ENCODE results near the gene TRIM42. TPM values are rescaled to one million over a fixed set of nuclear protein-coding genes. Genes with fewer than 3 reads are reported as not detected.

Gene TRIM42
- total RNA-seq, 1 experiment from 2014 or later: not detected

- no TSS peak for BruUV-seq (replicated peaks)
- intact Hi-C loops (cut with micrococcal nuclease; ENCODE audit: unreplicated experiment): no loop called here
- ChIA-PET CTCF (no interaction called here), POLR2A (ENCODE audit: low non-redundant PET) (no interaction called here)
- DNase-seq (ENCODE audit: low spot score): peak; percentile 33
- Histone ChIP-seq H3K36me3 (ENCODE audit: insufficient read depth, low read length, poor library complexity, severe bottlenecking) (no peaks in the 10 kb centered on the region), H3K27me3 (replicated peaks; ENCODE audit: insufficient read depth, low read depth, low read length, poor library complexity) (no peaks in the 10 kb centered on the region), H3K4me3 (ENCODE audit: low read depth, low read length, poor library complexity, severe bottlenecking) (no peak overlapping the region), H3K9me3 (ENCODE audit: low read depth, low read length, poor library complexity, severe bottlenecking) (no peaks in the 10 kb centered on the region), H3K27ac (ENCODE audit: low read depth, low read length, poor library complexity, severe bottlenecking) (no peak overlapping the region), H3K4me1 (ENCODE audit: insufficient read depth, low read length, poor library complexity, severe bottlenecking) (peaks cover 3% of the 10 kb centered on the region)
- no peak for TF ChIP-seq CTCF (conservative IDR thresholded peaks at IDR 0.05; ENCODE audit: low read depth, low read length)
- no peak for TF ChIP-seq EZH2 (IDR thresholded peaks at IDR 0.05; ENCODE audit: borderline replicate concordance, low read depth, low read length, poor library complexity, severe bottlenecking)
These were observed 34.4 kb downstream of the TRIM42 start for GRCh38 chr3:140712301-140712700.

- Histone ChIP-seq H3K27me3 (replicated peaks; ENCODE audit: insufficient read depth, low read depth, low read length, poor library complexity) (no peaks in the 10 kb centered on the region), H3K27ac (ENCODE audit: low read depth, low read length, poor library complexity, severe bottlenecking) (no peak overlapping the region), H3K9me3 (ENCODE audit: low read depth, low read length, poor library complexity, severe bottlenecking) (no peaks in the 10 kb centered on the region), H3K36me3 (ENCODE audit: insufficient read depth, low read length, poor library complexity, severe bottlenecking) (no peaks in the 10 kb centered on the region), H3K4me1 (ENCODE audit: insufficient read depth, low read length, poor library complexity, severe bottlenecking) (peaks cover 3% of the 10 kb centered on the region), H3K4me3 (ENCODE audit: low read depth, low read length, poor library complexity, severe bottlenecking) (no peak overlapping the region)
- CTCF ChIA-PET: no interaction called here
- intact Hi-C loops (cut with micrococcal nuclease; ENCODE audit: unreplicated experiment): no loop called here
- no peak for DNase-seq (ENCODE audit: low spot score)
- POLR2A ChIA-PET (ENCODE audit: low non-redundant PET): no interaction called here
- no TSS peak for BruUV-seq (replicated peaks)
- TF ChIP-seq CTCF (conservative IDR thresholded peaks at IDR 0.05; ENCODE audit: low read depth, low read length) (no peak), EZH2 (IDR thresholded peaks at IDR 0.05; ENCODE audit: borderline replicate concordance, low read depth, low read length, poor library complexity, severe bottlenecking) (no peak)
These were observed 37.2 kb downstream of the TRIM42 start for GRCh38 chr3:140715035-140715434.

- no peak for TF ChIP-seq CTCF (conservative IDR thresholded peaks at IDR 0.05; ENCODE audit: low read depth, low read length)
- no peak for TF ChIP-seq EZH2 (IDR thresholded peaks at IDR 0.05; ENCODE audit: borderline replicate concordance, low read depth, low read length, poor library complexity, severe bottlenecking)
- Histone ChIP-seq H3K27me3 (replicated peaks; ENCODE audit: insufficient read depth, low read depth, low read length, poor library complexity) (no peaks in the 10 kb centered on the region), H3K4me1 (ENCODE audit: insufficient read depth, low read length, poor library complexity, severe bottlenecking) (peaks cover 3% of the 10 kb centered on the region), H3K9me3 (ENCODE audit: low read depth, low read length, poor library complexity, severe bottlenecking) (no peaks in the 10 kb centered on the region), H3K36me3 (ENCODE audit: insufficient read depth, low read length, poor library complexity, severe bottlenecking) (no peaks in the 10 kb centered on the region), H3K27ac (ENCODE audit: low read depth, low read length, poor library complexity, severe bottlenecking) (no peak overlapping the region), H3K4me3 (ENCODE audit: low read depth, low read length, poor library complexity, severe bottlenecking) (no peak overlapping the region)
- intact Hi-C loops (cut with micrococcal nuclease; ENCODE audit: unreplicated experiment): no loop called here
- CTCF ChIA-PET: no interaction called here
- POLR2A ChIA-PET (ENCODE audit: low non-redundant PET): no interaction called here
- DNase-seq (ENCODE audit: low spot score): peak; percentile 21
- no TSS peak for BruUV-seq (replicated peaks)
These were observed 40.1 kb downstream of the TRIM42 start for GRCh38 chr3:140717921-140718320.

Measured in A673 (cell line).